ENCODE measurements around the gene DAB2IP. TPM values are rescaled to one million over a fixed set of nuclear protein-coding genes. Genes with fewer than 3 reads are reported as not detected.

DAB2IP gene
- total RNA-seq, 1 experiment from 2014 or later: 18.7 TPM

GRCh38 chr9:121752929-121753328 lies 101.5 kb downstream of the DAB2IP start:
- H3K9me3 ChIP-seq (replicated peaks): no peaks in the 10 kb centered on the region
- no peak for DNase-seq
- peaks cover 25% of the 10 kb centered on the region for H3K4me1 ChIP-seq
- no peaks in the 10 kb centered on the region for H3K36me3 ChIP-seq
- no peaks in the 10 kb centered on the region for H3K27me3 ChIP-seq
- no peak overlapping the region for H3K4me3 ChIP-seq
- no peak overlapping the region for H3K27ac ChIP-seq

GRCh38 chr9:121753802-121754654 lies 102.6 kb downstream of the DAB2IP start:
- H3K4me1 ChIP-seq: peaks cover 21% of the 10 kb centered on the region
- no peaks in the 10 kb centered on the region for H3K36me3 ChIP-seq
- no peak overlapping the region for H3K27ac ChIP-seq
- DNase-seq: no peak
- no peaks in the 10 kb centered on the region for H3K9me3 ChIP-seq (replicated peaks)
- H3K4me3 ChIP-seq: no peak overlapping the region
- no peaks in the 10 kb centered on the region for H3K27me3 ChIP-seq

- Histone ChIP-seq H3K9me3 (replicated peaks) (no peaks in the 10 kb centered on the region), H3K4me3 (no peak overlapping the region), H3K4me1 (peaks cover 18% of the 10 kb centered on the region), H3K27me3 (no peaks in the 10 kb centered on the region), H3K36me3 (no peaks in the 10 kb centered on the region), H3K27ac (no peak overlapping the region)
- no peak for DNase-seq
Observed at GRCh38 chr9:121754655-121755436, 103.4 kb downstream of the DAB2IP start.

- DNase-seq: no peak
- Histone ChIP-seq H3K27me3 (no peaks in the 10 kb centered on the region), H3K4me3 (no peak overlapping the region), H3K27ac (no peak overlapping the region), H3K9me3 (replicated peaks) (no peaks in the 10 kb centered on the region), H3K36me3 (no peaks in the 10 kb centered on the region), H3K4me1 (peaks cover 11% of the 10 kb centered on the region)
Observed at GRCh38 chr9:121755581-121755980, 104.1 kb downstream of the DAB2IP start.

- H3K4me3 ChIP-seq: no peak overlapping the region
- no peaks in the 10 kb centered on the region for H3K9me3 ChIP-seq (replicated peaks)
- H3K4me1 ChIP-seq: peaks cover 2% of the 10 kb centered on the region; the same call in 1 of the 2 replicates
- DNase-seq: no peak
- H3K27me3 ChIP-seq: no peaks in the 10 kb centered on the region
- no peak overlapping the region for H3K27ac ChIP-seq
- H3K36me3 ChIP-seq: no peaks in the 10 kb centered on the region
Observed at GRCh38 chr9:121756474-121757280, 105.2 kb downstream of the DAB2IP start.

- peak; percentile 31 to 60 for DNase-seq
- H3K9me3 ChIP-seq (replicated peaks): no peaks in the 10 kb centered on the region
- no peaks in the 10 kb centered on the region for H3K27me3 ChIP-seq
- H3K27ac ChIP-seq: no peak overlapping the region
- no peaks in the 10 kb centered on the region for H3K36me3 ChIP-seq
- H3K4me3 ChIP-seq: no peak overlapping the region
- H3K4me1 ChIP-seq: no peaks in the 10 kb centered on the region; the same call in 1 of the 2 replicates
Observed at GRCh38 chr9:121757281-121757585, 105.8 kb downstream of the DAB2IP start.

GRCh38 chr9:121758693-121759092 lies 107.3 kb downstream of the DAB2IP start:
- no peak for DNase-seq
- H3K36me3 ChIP-seq: no peaks in the 10 kb centered on the region
- H3K4me1 ChIP-seq: no peaks in the 10 kb centered on the region; the same call in 1 of the 2 replicates
- H3K9me3 ChIP-seq (replicated peaks): no peaks in the 10 kb centered on the region
- H3K4me3 ChIP-seq: no peak overlapping the region
- no peak overlapping the region for H3K27ac ChIP-seq
- H3K27me3 ChIP-seq: no peaks in the 10 kb centered on the region

GRCh38 chr9:121759996-121760395 lies 108.6 kb downstream of the DAB2IP start:
- no peak overlapping the region for H3K4me3 ChIP-seq

GRCh38 chr9:121760571-121760970 lies 109.1 kb downstream of the DAB2IP start:
- no peak for DNase-seq
- Histone ChIP-seq H3K36me3 (no peaks in the 10 kb centered on the region), H3K4me3 (no peak overlapping the region), H3K27me3 (no peaks in the 10 kb centered on the region), H3K9me3 (replicated peaks) (no peaks in the 10 kb centered on the region), H3K27ac (no peak overlapping the region), H3K4me1 (no peaks in the 10 kb centered on the region; the same call in 1 of the 2 replicates)

More at GRCh38 chr9:121759996-121760395, 108.6 kb downstream of the DAB2IP start:
- Histone ChIP-seq H3K27me3 (no peaks in the 10 kb centered on the region), H3K9me3 (replicated peaks) (no peaks in the 10 kb centered on the region), H3K36me3 (no peaks in the 10 kb centered on the region), H3K27ac (no peak overlapping the region), H3K4me1 (no peaks in the 10 kb centered on the region; the same call in 1 of the 2 replicates)
- DNase-seq: no peak

- Histone ChIP-seq H3K36me3 (no peaks in the 10 kb centered on the region), H3K27ac (no peak overlapping the region), H3K9me3 (replicated peaks) (no peaks in the 10 kb centered on the region), H3K27me3 (no peaks in the 10 kb centered on the region), H3K4me1 (no peaks in the 10 kb centered on the region), H3K4me3 (no peak overlapping the region)
- DNase-seq: no peak
Observed at GRCh38 chr9:121763131-121763530, 111.7 kb downstream of the DAB2IP start.

GRCh38 chr9:121763561-121764370 lies 112.3 kb downstream of the DAB2IP start:
- Histone ChIP-seq H3K36me3 (no peaks in the 10 kb centered on the region), H3K4me3 (no peak overlapping the region), H3K27me3 (no peaks in the 10 kb centered on the region), H3K9me3 (replicated peaks) (no peaks in the 10 kb centered on the region), H3K27ac (no peak overlapping the region), H3K4me1 (no peaks in the 10 kb centered on the region)
- DNase-seq: no peak

- Histone ChIP-seq H3K27me3 (no peaks in the 10 kb centered on the region), H3K36me3 (no peaks in the 10 kb centered on the region), H3K27ac (no peak overlapping the region), H3K9me3 (replicated peaks) (no peaks in the 10 kb centered on the region), H3K4me3 (no peak overlapping the region), H3K4me1 (no peaks in the 10 kb centered on the region)
- no peak for DNase-seq
Observed at GRCh38 chr9:121764371-121764730, 112.9 kb downstream of the DAB2IP start.

- H3K27me3 ChIP-seq: no peaks in the 10 kb centered on the region
- H3K9me3 ChIP-seq (replicated peaks): no peaks in the 10 kb centered on the region
- H3K4me3 ChIP-seq: no peak overlapping the region
- H3K36me3 ChIP-seq: no peaks in the 10 kb centered on the region
- no peaks in the 10 kb centered on the region for H3K4me1 ChIP-seq
- no peak overlapping the region for H3K27ac ChIP-seq
- DNase-seq: no peak
Observed at GRCh38 chr9:121765021-121765950, 113.9 kb downstream of the DAB2IP start.

Data from SJCRH30 (cell line).